Measurements from ENCODE around the gene FZR1.
A peak's percentile ranks its signal among the peaks of the same experiment; 100 is the strongest.

FZR1 gene

DNA sequence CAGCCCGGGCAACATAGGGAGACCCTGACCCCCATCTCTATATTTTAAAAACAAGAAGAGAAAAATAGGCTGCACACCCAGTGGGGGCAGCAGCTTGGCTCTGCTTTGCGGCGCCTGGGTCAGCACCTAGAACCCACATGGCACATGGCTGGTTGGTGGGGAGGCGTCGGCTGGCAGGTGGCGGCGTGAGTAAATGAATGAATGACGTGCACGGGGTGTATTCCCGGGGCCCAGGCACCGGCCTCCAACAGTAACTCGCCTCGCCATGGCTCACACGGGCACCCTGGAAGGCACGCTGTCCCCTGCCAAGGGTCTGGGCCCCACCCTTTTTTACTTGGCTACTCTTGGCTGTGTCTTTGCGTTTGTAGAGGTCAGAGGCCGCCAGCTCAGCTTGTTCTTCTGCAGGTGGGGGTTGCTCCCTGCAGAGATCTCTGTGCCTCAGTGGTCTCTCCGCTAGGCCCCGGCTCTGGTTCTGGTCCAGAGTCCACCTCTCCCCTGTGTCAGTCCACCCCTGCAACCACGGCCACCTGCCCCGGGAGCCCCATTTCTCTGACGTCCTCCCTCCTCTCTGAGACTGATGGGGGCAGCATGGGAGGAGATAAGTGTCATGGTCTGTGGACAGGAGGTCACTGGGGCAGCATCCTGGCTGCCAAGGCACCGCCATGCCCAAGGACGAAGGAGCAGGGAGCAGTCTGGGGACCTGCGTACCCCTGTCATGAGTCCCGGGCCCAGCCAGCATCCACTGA, 5.6 kb downstream of the FZR1 start:
- ATAC-seq, result no peak
- Mint-ChIP-seq H3K27me3 (no peaks in the 10 kb centered on the region), H3K4me1 (peaks cover 63% of the 10 kb centered on the region)

GRCh38 chr19:3512562-3513228, 6.6 kb downstream of the FZR1 start:
- no peaks in the 10 kb centered on the region for H3K27me3 Mint-ChIP-seq
- H3K27ac Mint-ChIP-seq, result no peak overlapping the region
- peaks cover 7% of the 10 kb centered on the region for H3K36me3 Mint-ChIP-seq (ENCODE audit: low read depth)
- no peak overlapping the region for H3K4me3 Mint-ChIP-seq
- DNase-seq (no peak), ATAC-seq (no peak)
- H3K9me3 Mint-ChIP-seq, result no peaks in the 10 kb centered on the region
- H3K4me1 Mint-ChIP-seq, result peaks cover 58% of the 10 kb centered on the region

More for the DNA sequence above, 5.6 kb downstream of the FZR1 start:
- peaks cover 7% of the 10 kb centered on the region for H3K36me3 Mint-ChIP-seq (ENCODE audit: low read depth)
- H3K9me3 Mint-ChIP-seq, result no peaks in the 10 kb centered on the region
- H3K4me3 Mint-ChIP-seq, result no peak overlapping the region
- no peak for DNase-seq
- H3K27ac Mint-ChIP-seq, result no peak overlapping the region

GRCh38 chr19:3513229-3514140, 7.4 kb downstream of the FZR1 start:
- H3K4me1 Mint-ChIP-seq, result peaks cover 59% of the 10 kb centered on the region
- peaks cover 4% of the 10 kb centered on the region for H3K36me3 Mint-ChIP-seq (ENCODE audit: low read depth)
- H3K4me3 Mint-ChIP-seq, result no peak overlapping the region
- H3K27ac Mint-ChIP-seq, result no peak overlapping the region
- DNase-seq, result no peak
- no peak for ATAC-seq
- H3K27me3 Mint-ChIP-seq, result no peaks in the 10 kb centered on the region
- no peaks in the 10 kb centered on the region for H3K9me3 Mint-ChIP-seq

DNA sequence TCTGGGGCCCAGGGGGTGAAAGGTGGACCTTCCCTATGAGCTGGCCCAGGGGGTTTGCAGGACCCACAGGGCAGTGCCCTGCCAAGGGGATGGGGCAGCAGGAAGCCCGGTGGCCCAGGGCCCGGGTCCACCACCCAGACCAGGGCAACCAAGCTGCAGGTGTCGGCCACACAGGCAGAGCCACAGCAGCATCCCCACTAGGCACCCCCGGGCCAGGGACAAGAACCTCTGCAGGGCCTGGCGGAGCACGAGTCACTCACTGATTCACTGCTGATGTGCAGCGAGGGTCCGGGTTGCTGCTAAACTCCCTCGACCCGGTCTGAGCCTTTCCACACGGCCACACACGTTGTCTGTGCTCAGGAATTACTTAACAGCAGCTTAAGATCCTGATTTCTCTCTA, 8.8 kb downstream of the FZR1 start:
- H3K9me3 Mint-ChIP-seq, result no peaks in the 10 kb centered on the region
- no peak overlapping the region for H3K27ac Mint-ChIP-seq
- ATAC-seq (no peak), DNase-seq (no peak)
- no peaks in the 10 kb centered on the region for H3K27me3 Mint-ChIP-seq
- no peak overlapping the region for H3K4me3 Mint-ChIP-seq
- H3K36me3 Mint-ChIP-seq (ENCODE audit: low read depth), result no peaks in the 10 kb centered on the region
- peaks cover 49% of the 10 kb centered on the region for H3K4me1 Mint-ChIP-seq

- H3K9me3 Mint-ChIP-seq, result no peaks in the 10 kb centered on the region
- H3K27me3 Mint-ChIP-seq, result no peaks in the 10 kb centered on the region
- ATAC-seq (no peak), DNase-seq (no peak)
- no peak overlapping the region for H3K4me3 Mint-ChIP-seq
- H3K4me1 Mint-ChIP-seq, result peaks cover 41% of the 10 kb centered on the region
- H3K27ac Mint-ChIP-seq, result no peak overlapping the region
- no peaks in the 10 kb centered on the region for H3K36me3 Mint-ChIP-seq (ENCODE audit: low read depth)
Observed at GRCh38 chr19:3515891-3516422, 9.8 kb downstream of the FZR1 start.

- peaks cover 40% of the 10 kb centered on the region for H3K4me1 Mint-ChIP-seq
- H3K27me3 Mint-ChIP-seq, result no peaks in the 10 kb centered on the region
- ATAC-seq (peak; percentile 13), DNase-seq (peak; percentile 31)
- no peaks in the 10 kb centered on the region for H3K9me3 Mint-ChIP-seq
- H3K4me3 Mint-ChIP-seq, result no peak overlapping the region
- peaks cover 3% of the 10 kb centered on the region for H3K36me3 Mint-ChIP-seq (ENCODE audit: low read depth)
- H3K27ac Mint-ChIP-seq, result no peak overlapping the region
Observed at GRCh38 chr19:3516675-3517207, 10.6 kb downstream of the FZR1 start.

GRCh38 chr19:3517638-3518037, 11.5 kb downstream of the FZR1 start:
- H3K27me3 Mint-ChIP-seq, result no peaks in the 10 kb centered on the region
- no peak overlapping the region for H3K4me3 Mint-ChIP-seq
- H3K27ac Mint-ChIP-seq, result no peak overlapping the region
- H3K36me3 Mint-ChIP-seq (ENCODE audit: low read depth), result peaks cover 3% of the 10 kb centered on the region
- ATAC-seq, result no peak
- peaks cover 35% of the 10 kb centered on the region for H3K4me1 Mint-ChIP-seq
- H3K9me3 Mint-ChIP-seq, result no peaks in the 10 kb centered on the region
- DNase-seq, result no peak

- no peak for ATAC-seq
- peaks cover 3% of the 10 kb centered on the region for H3K36me3 Mint-ChIP-seq (ENCODE audit: low read depth)
- DNase-seq, result no peak
- peaks cover 35% of the 10 kb centered on the region for H3K4me1 Mint-ChIP-seq
- no peaks in the 10 kb centered on the region for H3K9me3 Mint-ChIP-seq
- no peaks in the 10 kb centered on the region for H3K27me3 Mint-ChIP-seq
- H3K4me3 Mint-ChIP-seq, result no peak overlapping the region
- H3K27ac Mint-ChIP-seq, result no peak overlapping the region
Observed at GRCh38 chr19:3518255-3518654, 12.1 kb downstream of the FZR1 start.

DNA sequence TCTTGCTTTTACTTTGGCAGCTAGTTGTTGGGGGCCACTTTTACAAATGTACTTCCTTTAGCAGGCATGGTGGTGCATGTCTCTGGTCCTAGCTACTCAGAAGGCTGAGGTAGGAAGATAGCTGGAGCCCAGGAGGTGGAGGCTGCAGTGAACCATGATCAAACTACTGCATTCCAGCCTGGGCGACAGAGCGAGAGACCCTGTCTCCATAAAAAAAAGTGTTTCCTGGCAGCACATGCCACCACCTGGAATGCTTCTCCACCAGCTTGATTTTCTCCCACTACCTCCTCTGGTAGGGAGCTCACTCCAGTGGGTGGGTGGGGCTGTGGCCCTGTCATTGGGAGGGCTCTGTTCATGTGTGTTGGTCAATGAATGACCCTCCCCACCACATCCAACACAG, 12.5 kb downstream of the FZR1 start:
- Mint-ChIP-seq H3K4me3 (no peak overlapping the region), H3K27me3 (no peaks in the 10 kb centered on the region), H3K36me3 (ENCODE audit: low read depth) (peaks cover 3% of the 10 kb centered on the region), H3K9me3 (no peaks in the 10 kb centered on the region), H3K27ac (no peak overlapping the region), H3K4me1 (peaks cover 35% of the 10 kb centered on the region)
- no peak for DNase-seq
- ATAC-seq, result no peak

GRCh38 chr19:3519126-3519525, 13.0 kb downstream of the FZR1 start:
- ATAC-seq (no peak), DNase-seq (no peak)

DNA sequence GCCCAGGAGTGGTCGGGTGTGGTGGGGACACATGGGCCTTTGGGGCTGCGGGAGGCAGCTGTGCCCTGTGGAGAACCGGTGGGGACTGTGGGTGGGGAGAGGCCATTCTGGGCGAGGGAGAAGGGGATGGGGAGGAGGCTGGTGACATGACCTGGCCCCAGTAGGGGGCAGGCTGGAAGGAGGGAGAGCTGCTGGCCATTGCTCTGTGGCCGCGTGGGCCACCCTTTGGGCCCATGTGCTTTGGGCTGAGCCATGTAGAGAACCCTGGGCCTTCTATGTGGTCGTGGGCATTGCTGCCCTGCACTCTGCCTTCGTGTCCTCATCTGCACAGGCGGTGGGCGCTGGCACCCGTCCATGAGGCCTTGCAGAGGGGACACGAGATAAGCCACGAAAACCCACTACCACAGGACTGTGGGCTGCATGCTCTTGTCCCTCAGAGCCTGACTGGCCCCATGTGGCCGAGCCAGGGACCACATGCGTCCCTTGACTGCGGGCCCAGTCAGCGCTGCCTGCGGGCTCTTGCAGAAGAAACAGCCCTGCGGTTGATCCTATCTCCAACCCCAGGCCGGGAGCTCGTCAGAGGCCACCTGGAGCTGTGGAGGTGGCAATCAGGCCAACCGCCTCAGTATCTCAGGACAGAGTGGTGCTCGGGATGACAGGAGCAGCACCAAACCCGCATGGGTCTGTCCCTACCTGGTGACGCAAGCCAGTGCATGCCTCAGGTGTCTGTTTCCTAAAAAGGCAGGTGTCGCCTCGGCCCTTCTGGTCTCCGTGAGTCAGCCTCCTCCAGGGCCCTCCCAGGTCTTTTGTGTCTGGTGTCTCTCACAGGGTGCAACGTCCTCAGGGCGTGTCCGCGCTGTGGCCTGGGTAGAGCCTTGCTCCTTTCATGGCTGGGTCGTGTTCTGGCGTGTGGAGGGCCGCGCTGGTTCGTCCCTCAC, 14.3 kb downstream of the FZR1 start:
- no peak for DNase-seq
- Mint-ChIP-seq H3K9me3 (no peaks in the 10 kb centered on the region), H3K4me3 (no peak overlapping the region), H3K27ac (no peak overlapping the region), H3K4me1 (peaks cover 28% of the 10 kb centered on the region), H3K36me3 (ENCODE audit: low read depth) (peaks cover 3% of the 10 kb centered on the region), H3K27me3 (no peaks in the 10 kb centered on the region)
- ATAC-seq, result no peak

More at GRCh38 chr19:3519126-3519525, 13.0 kb downstream of the FZR1 start:
- Mint-ChIP-seq H3K36me3 (ENCODE audit: low read depth) (peaks cover 3% of the 10 kb centered on the region), H3K4me3 (no peak overlapping the region), H3K4me1 (peaks cover 34% of the 10 kb centered on the region), H3K27me3 (no peaks in the 10 kb centered on the region), H3K27ac (no peak overlapping the region), H3K9me3 (no peaks in the 10 kb centered on the region)

GRCh38 chr19:3521104-3521445, 15.0 kb downstream of the FZR1 start:
- Mint-ChIP-seq H3K36me3 (ENCODE audit: low read depth) (peaks cover 3% of the 10 kb centered on the region), H3K4me1 (peaks cover 23% of the 10 kb centered on the region), H3K4me3 (no peak overlapping the region), H3K27me3 (no peaks in the 10 kb centered on the region), H3K27ac (no peak overlapping the region), H3K9me3 (no peaks in the 10 kb centered on the region)
- DNase-seq (no peak), ATAC-seq (no peak)

DNA sequence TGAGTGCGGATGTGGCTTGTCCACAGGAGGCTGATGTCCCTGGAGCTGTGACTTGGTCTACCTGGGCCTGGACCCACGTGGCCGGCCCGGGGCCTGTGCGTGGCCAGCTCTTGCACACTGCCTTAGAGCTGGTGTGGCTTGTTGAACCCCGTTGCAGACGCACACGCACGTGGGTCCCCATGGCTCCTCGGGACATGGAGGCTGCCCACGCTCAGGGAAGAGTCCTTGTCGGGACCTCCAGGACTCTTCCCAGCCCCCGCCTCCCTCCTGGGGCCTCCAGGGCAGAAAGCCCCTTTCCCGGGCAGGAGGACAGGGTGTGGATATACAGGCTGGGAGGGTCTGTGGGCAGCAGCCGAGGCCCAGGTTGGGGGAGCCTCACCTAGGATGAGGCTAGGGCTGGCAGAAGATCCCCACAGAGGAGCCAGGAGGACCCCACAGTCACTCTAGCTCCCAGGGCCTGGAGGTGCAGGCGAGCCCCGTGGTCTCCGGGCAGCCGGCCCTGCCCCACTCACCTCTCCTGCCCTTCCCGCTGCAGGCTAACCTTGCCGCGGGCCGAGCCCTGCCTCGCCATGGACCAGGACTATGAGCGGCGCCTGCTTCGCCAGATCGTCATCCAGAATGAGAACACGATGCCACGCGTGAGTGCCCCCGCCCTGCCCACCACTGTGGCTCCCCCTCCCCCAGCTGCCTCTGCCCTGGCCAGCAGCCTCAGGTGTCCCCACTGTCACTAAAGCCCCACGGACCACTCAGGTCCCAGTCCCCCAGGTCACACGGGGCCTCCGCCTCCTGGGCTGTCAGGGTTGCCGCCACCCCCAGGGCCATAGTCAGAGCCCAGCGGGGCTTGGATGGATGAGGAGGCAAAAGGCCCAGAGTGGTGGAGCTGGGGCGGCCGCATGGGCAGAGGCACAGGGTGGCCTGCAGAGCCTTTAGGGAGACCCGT, 16.6 kb downstream of the FZR1 start:
- peaks cover 6% of the 10 kb centered on the region for H3K36me3 Mint-ChIP-seq (ENCODE audit: low read depth)
- no peak overlapping the region for H3K27ac Mint-ChIP-seq
- H3K4me1 Mint-ChIP-seq, result peaks cover 12% of the 10 kb centered on the region
- ATAC-seq (no peak), DNase-seq (no peak)
- H3K9me3 Mint-ChIP-seq, result no peaks in the 10 kb centered on the region
- H3K27me3 Mint-ChIP-seq, result no peaks in the 10 kb centered on the region
- H3K4me3 Mint-ChIP-seq, result no peak overlapping the region
